Transverse colon (tissue), 4 donors: ENCODE measurements around the gene CEP192.

Experiments used
- CTCF ChIP-seq, 5 experiments: fragments of 200-600 bp in 3 of 5; fragments of 450-650 bp in 2 of 5; sonication (generic) in 3 of 5; IDR thresholded peaks; 1 replicate in 2 of 5; 2 replicates in 3 of 5; pipeline ENCODE4 v1.5.1; 2016 to 2017; ENCODE audit warnings: antibody characterized with exemption in 5 of 5, inconsistent platforms in 3 of 5, mild to moderate bottlenecking in 2 of 5, moderate library complexity in 1 of 5
- EP300 ChIP-seq: sonication (generic); formaldehyde crosslinking; IDR thresholded peaks from one replicate; pipeline ENCODE4 v1.6.1; 2017; ENCODE audit warnings: antibody characterized with exemption, low read depth
- POLR2A ChIP-seq: fragments of 450-650 bp; IDR thresholded peaks from one replicate; pipeline ENCODE4 v1.6.1; 2016; ENCODE audit warnings: antibody characterized with exemption, mild to moderate bottlenecking, moderate library complexity
- POLR2AphosphoS5 ChIP-seq, 3 donors: sonication (generic); formaldehyde crosslinking; IDR thresholded peaks; one replicate each; pipeline ENCODE4 v1.6.1; 2016; ENCODE audit warnings: antibody characterized with exemption in 3 of 3

GRCh38 chr18:13019301-13019700, 28.1 kb downstream of the CEP192 start:
- no peak for TF ChIP-seq CTCF (IDR thresholded peaks at IDR 0.05)
- no peak for TF ChIP-seq POLR2A
- TF ChIP-seq POLR2AphosphoS5 (IDR thresholded peaks at IDR 0.05), result no peak
- TF ChIP-seq EP300, result no peak
